HFFc6 (cell line): ENCODE results near the gene BRD7. TPM values are rescaled to one million over a fixed set of nuclear protein-coding genes. Genes with fewer than 3 reads are reported as not detected.

Source experiments
- DNase-seq: peaks from one replicate; pipeline ENCODE4 v3.0.0-alpha.2; 2018
- H3K27ac Mint-ChIP-seq: 2 replicates; pipeline ENCODE4 v1.8.0; 2020; ENCODE audit warnings: mild to moderate bottlenecking, mixed read lengths
- H3K27me3 Mint-ChIP-seq: 2 replicates; pipeline ENCODE4 v1.8.0; 2021; ENCODE audit warnings: mild to moderate bottlenecking, moderate library complexity, mixed read lengths; ENCODE audit not compliant: insufficient read depth
- H3K36me3 Mint-ChIP-seq: 2 replicates; pipeline ENCODE4 v1.8.0; 2021; ENCODE audit warnings: low read depth, mixed read lengths
- H3K4me1 Mint-ChIP-seq: 2 replicates; pipeline ENCODE4 v1.8.0; 2020; ENCODE audit warnings: low read depth, mixed read lengths
- H3K4me3 Mint-ChIP-seq: 2 replicates; pipeline ENCODE4 v1.8.0; 2020; ENCODE audit warnings: mild to moderate bottlenecking, moderate library complexity, mixed read lengths
- H3K9me3 Mint-ChIP-seq: 2 replicates; pipeline ENCODE4 v1.8.0; 2020; ENCODE audit warnings: mild to moderate bottlenecking, mixed read lengths
- CTCF ChIP-seq: fragments of 200-600 bp; sonication (generic); IDR thresholded peaks from 2 replicates; pipeline ENCODE4 v1.5.0; 2021; ENCODE audit warnings: antibody characterized with exemption, mild to moderate bottlenecking
- total RNA-seq, 6 experiments: library from RNA; stranded (reverse); fragmentation: NEBNext Ultra II Directional; extraction: Animal tissue kit (Norgen Biotek cat#: 25700); gene quantifications; 2 replicates in 1 of 6; 3 replicates in 5 of 6; pipeline ENCODE4 v1.2.3, GENCODE V29; 2021

BRD7 gene
- total RNA-seq, 6 experiments from 2014 or later = 50.5 to 65.0 (median 63.0) TPM

GRCh38 chr16:50289950-50290764 lies 78.6 kb downstream of the BRD7 start:
- H3K4me1 Mint-ChIP-seq = no peaks in the 10 kb centered on the region
- peaks cover 16% of the 10 kb centered on the region for H3K36me3 Mint-ChIP-seq
- no peak for TF ChIP-seq CTCF
- H3K27ac Mint-ChIP-seq = no peak overlapping the region
- DNase-seq = no peak
- H3K9me3 Mint-ChIP-seq = no peaks in the 10 kb centered on the region
- H3K4me3 Mint-ChIP-seq = no peak overlapping the region
- no peaks in the 10 kb centered on the region; the same call in 1 of the 2 replicates for H3K27me3 Mint-ChIP-seq

- peaks cover 15% of the 10 kb centered on the region for H3K36me3 Mint-ChIP-seq
- H3K27ac Mint-ChIP-seq = peak overlapping the region; percentile 38; the same call in 1 of the 2 replicates
- TF ChIP-seq CTCF = no peak
- DNase-seq = no peak
- H3K27me3 Mint-ChIP-seq = no peaks in the 10 kb centered on the region; the same call in 1 of the 2 replicates
- H3K4me1 Mint-ChIP-seq = no peaks in the 10 kb centered on the region
- H3K9me3 Mint-ChIP-seq = no peaks in the 10 kb centered on the region
- H3K4me3 Mint-ChIP-seq = no peak overlapping the region
These were observed 79.9 kb downstream of the BRD7 start for GRCh38 chr16:50288920-50289319.

GRCh38 chr16:50288026-50288425 lies 80.8 kb downstream of the BRD7 start:
- Mint-ChIP-seq H3K9me3 (no peaks in the 10 kb centered on the region), H3K27ac (no peak overlapping the region), H3K27me3 (no peaks in the 10 kb centered on the region; the same call in 1 of the 2 replicates), H3K36me3 (peaks cover 15% of the 10 kb centered on the region), H3K4me1 (no peaks in the 10 kb centered on the region), H3K4me3 (no peak overlapping the region)
- TF ChIP-seq CTCF = no peak
- DNase-seq = no peak

- Mint-ChIP-seq H3K27me3 (no peaks in the 10 kb centered on the region; the same call in 1 of the 2 replicates), H3K9me3 (no peaks in the 10 kb centered on the region), H3K4me3 (no peak overlapping the region), H3K27ac (no peak overlapping the region), H3K4me1 (no peaks in the 10 kb centered on the region), H3K36me3 (peaks cover 15% of the 10 kb centered on the region)
- no peak for TF ChIP-seq CTCF
- DNase-seq = no peak
These were observed 82.1 kb downstream of the BRD7 start for GRCh38 chr16:50286681-50287080.

GRCh38 chr16:50285406-50286003 lies 83.3 kb downstream of the BRD7 start:
- Mint-ChIP-seq H3K36me3 (peaks cover 16% of the 10 kb centered on the region), H3K4me3 (no peak overlapping the region), H3K27ac (no peak overlapping the region), H3K9me3 (no peaks in the 10 kb centered on the region), H3K4me1 (no peaks in the 10 kb centered on the region), H3K27me3 (no peaks in the 10 kb centered on the region)
- DNase-seq = no peak
- TF ChIP-seq CTCF = no peak
